Measurements from ENCODE around the gene PVALEF. TPM values are rescaled to one million over a fixed set of nuclear protein-coding genes. Genes with fewer than 3 reads are reported as not detected.

PVALEF gene
- total and polyA plus RNA-seq, 2 of the 13 experiments (the other 11 are each of a cell fraction or from before 2014, with no cell fraction given) = 0.18 TPM

DNA sequence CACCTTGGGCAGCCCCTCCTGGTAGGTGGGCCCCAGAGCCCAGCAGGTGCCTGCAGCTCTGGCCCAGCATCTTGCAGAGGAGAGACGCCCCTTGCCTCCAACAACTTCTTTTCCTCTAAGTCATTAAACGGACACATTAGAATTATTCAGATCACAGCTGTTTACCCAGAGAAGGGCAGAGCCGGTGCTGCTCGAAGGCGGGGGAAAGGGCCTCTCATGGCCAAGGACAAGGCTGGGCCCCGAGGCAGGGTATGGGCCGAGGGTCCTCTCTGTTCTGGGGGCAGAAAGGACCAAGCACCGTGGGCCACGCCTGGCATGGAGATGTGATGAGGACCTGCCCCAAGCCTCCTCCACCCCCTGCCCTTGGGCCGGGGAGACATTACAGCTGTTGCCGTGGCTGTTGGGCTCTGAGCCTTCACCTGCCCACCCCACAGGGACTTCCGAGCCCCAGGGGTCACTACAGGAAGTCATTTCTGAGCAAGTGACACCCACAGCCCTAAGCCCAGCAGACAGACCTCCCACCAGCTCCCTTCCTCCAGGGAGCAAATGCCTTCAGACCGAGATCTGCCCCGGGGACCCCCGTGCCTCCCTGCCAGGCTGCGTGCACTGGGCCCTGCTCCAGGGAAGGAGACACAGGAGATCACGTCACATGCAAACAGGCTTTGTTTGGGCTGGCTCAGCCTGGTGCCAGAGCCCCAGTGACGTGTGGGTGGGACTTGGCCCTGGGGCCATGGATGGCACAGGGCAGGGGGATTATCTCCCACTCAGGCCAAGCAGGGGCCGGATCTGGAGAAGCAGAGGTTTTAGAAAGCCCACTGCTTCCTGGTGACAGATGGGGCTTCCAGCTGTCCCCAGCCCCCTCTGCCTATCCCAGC lies 699 bp upstream of the PVALEF start (continued):
- TF ChIP-seq, protein P1, sequence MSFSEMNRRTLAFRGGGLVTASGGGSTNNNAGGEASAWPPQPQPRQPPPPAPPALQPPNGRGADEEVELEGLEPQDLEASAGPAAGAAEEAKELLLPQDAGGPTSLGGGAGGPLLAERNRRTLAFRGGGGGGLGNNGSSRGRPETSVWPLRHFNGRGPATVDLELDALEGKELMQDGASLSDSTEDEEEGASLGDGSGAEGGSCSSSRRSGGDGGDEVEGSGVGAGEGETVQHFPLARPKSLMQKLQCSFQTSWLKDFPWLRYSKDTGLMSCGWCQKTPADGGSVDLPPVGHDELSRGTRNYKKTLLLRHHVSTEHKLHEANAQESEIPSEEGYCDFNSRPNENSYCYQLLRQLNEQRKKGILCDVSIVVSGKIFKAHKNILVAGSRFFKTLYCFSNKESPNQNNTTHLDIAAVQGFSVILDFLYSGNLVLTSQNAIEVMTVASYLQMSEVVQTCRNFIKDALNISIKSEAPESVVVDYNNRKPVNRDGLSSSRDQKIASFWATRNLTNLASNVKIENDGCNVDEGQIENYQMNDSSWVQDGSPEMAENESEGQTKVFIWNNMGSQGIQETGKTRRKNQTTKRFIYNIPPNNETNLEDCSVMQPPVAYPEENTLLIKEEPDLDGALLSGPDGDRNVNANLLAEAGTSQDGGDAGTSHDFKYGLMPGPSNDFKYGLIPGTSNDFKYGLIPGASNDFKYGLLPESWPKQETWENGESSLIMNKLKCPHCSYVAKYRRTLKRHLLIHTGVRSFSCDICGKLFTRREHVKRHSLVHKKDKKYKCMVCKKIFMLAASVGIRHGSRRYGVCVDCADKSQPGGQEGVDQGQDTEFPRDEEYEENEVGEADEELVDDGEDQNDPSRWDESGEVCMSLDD (CRISPR knock-in tag; IDR thresholded peaks at IDR 0.05; ENCODE audit: borderline replicate concordance) = no peak
- no peak for TF ChIP-seq ZNF709 (CRISPR knock-in tag; IDR thresholded peaks at IDR 0.05)
- no peak for TF ChIP-seq ZNF629 (CRISPR knock-in tag; conservative IDR thresholded peaks at IDR 0.05)
- no peak for TF ChIP-seq ZNF547 (CRISPR knock-in tag; IDR thresholded peaks at IDR 0.05)
- no peak for TF ChIP-seq ZNF562 (CRISPR knock-in tag; IDR thresholded peaks at IDR 0.05; ENCODE audit: borderline replicate concordance)
- TF ChIP-seq ZNF670 (CRISPR knock-in tag; IDR thresholded peaks at IDR 0.05; ENCODE audit: borderline replicate concordance) = no peak; the same call in 1 of the 2 replicates
- TF ChIP-seq RBFOX2 (IDR thresholded peaks at IDR 0.05; ENCODE audit: low read depth, low read length) = 0 out of 2 replicates have a peak, but pooled peaks have one; percentile 4
- TF ChIP-seq U2AF1 (optimal IDR thresholded peaks at IDR 0.05; ENCODE audit: low read depth, low read length) = no peak
- TF ChIP-seq, protein P2, sequence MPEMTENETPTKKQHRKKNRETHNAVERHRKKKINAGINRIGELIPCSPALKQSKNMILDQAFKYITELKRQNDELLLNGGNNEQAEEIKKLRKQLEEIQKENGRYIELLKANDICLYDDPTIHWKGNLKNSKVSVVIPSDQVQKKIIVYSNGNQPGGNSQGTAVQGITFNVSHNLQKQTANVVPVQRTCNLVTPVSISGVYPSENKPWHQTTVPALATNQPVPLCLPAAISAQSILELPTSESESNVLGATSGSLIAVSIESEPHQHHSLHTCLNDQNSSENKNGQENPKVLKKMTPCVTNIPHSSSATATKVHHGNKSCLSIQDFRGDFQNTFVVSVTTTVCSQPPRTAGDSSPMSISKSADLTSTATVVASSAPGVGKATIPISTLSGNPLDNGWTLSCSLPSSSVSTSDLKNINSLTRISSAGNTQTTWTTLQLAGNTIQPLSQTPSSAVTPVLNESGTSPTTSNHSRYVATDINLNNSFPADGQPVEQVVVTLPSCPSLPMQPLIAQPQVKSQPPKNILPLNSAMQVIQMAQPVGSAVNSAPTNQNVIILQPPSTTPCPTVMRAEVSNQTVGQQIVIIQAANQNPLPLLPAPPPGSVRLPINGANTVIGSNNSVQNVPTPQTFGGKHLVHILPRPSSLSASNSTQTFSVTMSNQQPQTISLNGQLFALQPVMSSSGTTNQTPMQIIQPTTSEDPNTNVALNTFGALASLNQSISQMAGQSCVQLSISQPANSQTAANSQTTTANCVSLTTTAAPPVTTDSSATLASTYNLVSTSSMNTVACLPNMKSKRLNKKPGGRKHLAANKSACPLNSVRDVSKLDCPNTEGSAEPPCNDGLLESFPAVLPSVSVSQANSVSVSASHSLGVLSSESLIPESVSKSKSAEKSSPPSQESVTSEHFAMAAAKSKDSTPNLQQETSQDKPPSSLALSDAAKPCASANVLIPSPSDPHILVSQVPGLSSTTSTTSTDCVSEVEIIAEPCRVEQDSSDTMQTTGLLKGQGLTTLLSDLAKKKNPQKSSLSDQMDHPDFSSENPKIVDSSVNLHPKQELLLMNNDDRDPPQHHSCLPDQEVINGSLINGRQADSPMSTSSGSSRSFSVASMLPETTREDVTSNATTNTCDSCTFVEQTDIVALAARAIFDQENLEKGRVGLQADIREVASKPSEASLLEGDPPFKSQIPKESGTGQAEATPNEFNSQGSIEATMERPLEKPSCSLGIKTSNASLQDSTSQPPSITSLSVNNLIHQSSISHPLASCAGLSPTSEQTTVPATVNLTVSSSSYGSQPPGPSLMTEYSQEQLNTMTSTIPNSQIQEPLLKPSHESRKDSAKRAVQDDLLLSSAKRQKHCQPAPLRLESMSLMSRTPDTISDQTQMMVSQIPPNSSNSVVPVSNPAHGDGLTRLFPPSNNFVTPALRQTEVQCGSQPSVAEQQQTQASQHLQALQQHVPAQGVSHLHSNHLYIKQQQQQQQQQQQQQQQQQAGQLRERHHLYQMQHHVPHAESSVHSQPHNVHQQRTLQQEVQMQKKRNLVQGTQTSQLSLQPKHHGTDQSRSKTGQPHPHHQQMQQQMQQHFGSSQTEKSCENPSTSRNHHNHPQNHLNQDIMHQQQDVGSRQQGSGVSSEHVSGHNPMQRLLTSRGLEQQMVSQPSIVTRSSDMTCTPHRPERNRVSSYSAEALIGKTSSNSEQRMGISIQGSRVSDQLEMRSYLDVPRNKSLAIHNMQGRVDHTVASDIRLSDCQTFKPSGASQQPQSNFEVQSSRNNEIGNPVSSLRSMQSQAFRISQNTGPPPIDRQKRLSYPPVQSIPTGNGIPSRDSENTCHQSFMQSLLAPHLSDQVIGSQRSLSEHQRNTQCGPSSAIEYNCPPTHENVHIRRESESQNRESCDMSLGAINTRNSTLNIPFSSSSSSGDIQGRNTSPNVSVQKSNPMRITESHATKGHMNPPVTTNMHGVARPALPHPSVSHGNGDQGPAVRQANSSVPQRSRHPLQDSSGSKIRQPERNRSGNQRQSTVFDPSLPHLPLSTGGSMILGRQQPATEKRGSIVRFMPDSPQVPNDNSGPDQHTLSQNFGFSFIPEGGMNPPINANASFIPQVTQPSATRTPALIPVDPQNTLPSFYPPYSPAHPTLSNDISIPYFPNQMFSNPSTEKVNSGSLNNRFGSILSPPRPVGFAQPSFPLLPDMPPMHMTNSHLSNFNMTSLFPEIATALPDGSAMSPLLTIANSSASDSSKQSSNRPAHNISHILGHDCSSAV (CRISPR knock-in tag; IDR thresholded peaks at IDR 0.05; ENCODE audit: borderline replicate concordance) = no peak
- TF ChIP-seq GLMP (CRISPR knock-in tag; IDR thresholded peaks at IDR 0.05; ENCODE audit: borderline replicate concordance) = no peak
- TF ChIP-seq U2AF2 (IDR thresholded peaks at IDR 0.05; ENCODE audit: low read depth, low read length) = no peak
- TF ChIP-seq DNMT1 (CRISPR knock-in tag; IDR thresholded peaks at IDR 0.05) = peak; percentile 51
- TF ChIP-seq KMT2B (CRISPR knock-in tag; IDR thresholded peaks at IDR 0.05) = no peak
- TF ChIP-seq, protein P3, sequence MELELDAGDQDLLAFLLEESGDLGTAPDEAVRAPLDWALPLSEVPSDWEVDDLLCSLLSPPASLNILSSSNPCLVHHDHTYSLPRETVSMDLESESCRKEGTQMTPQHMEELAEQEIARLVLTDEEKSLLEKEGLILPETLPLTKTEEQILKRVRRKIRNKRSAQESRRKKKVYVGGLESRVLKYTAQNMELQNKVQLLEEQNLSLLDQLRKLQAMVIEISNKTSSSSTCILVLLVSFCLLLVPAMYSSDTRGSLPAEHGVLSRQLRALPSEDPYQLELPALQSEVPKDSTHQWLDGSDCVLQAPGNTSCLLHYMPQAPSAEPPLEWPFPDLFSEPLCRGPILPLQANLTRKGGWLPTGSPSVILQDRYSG (CRISPR knock-in tag; IDR thresholded peaks at IDR 0.05) = no peak
- TF ChIP-seq ZNF292 (CRISPR knock-in tag; IDR thresholded peaks at IDR 0.05; ENCODE audit: borderline replicate concordance, low read depth) = no peak
